HAP-1 (cell line): ENCODE results near the gene GFRA1.
"Not testable (repeated sequence)": the region's sequence is repeated elsewhere in the genome, so short reads cannot be mapped to it uniquely, and the experiment has no call there.

Experiments used
- DNase-seq, 2 experiments: peaks; one replicate each; pipeline ENCODE4 v3.0.0-alpha.2; 2016 to 2020; ENCODE audit warnings: low spot score in 2 of 2
- H3K27me3 ChIP-seq: fragments of 250-450 bp; sonication (Bioruptor Pico); 2 replicates; pipeline ENCODE4 v1.5.1; 2020; ENCODE audit warnings: low read depth, mild to moderate bottlenecking, moderate library complexity
- H3K36me3 ChIP-seq: fragments of 250-450 bp; sonication (Bioruptor Pico); replicated peaks from 2 replicates; pipeline ENCODE4 v1.5.1; 2020; ENCODE audit warnings: mild to moderate bottlenecking
- H3K4me1 ChIP-seq: fragments of 250-450 bp; sonication (Bioruptor Pico); 2 replicates; pipeline ENCODE4 v1.5.1; 2020; ENCODE audit warnings: mild to moderate bottlenecking
- H3K4me3 ChIP-seq: fragments of 250-450 bp; sonication (Bioruptor Pico); 2 replicates; pipeline ENCODE4 v1.5.1; 2020; ENCODE audit warnings: mild to moderate bottlenecking, moderate library complexity
- H3K9me3 ChIP-seq: fragments of 250-450 bp; sonication (Bioruptor Pico); 2 replicates; pipeline ENCODE4 v1.5.1; 2020; ENCODE audit warnings: mild to moderate bottlenecking, moderate library complexity
- in situ Hi-C: fragments of 300-500 bp; cut with MboI; formaldehyde crosslinking; loops from 3 replicates; pipeline ENCODE4 v1.14.3; 2020; ENCODE audit warnings: low sequenced_read_pairs, inconsistent platforms, mixed read lengths

GFRA1 gene

DNA sequence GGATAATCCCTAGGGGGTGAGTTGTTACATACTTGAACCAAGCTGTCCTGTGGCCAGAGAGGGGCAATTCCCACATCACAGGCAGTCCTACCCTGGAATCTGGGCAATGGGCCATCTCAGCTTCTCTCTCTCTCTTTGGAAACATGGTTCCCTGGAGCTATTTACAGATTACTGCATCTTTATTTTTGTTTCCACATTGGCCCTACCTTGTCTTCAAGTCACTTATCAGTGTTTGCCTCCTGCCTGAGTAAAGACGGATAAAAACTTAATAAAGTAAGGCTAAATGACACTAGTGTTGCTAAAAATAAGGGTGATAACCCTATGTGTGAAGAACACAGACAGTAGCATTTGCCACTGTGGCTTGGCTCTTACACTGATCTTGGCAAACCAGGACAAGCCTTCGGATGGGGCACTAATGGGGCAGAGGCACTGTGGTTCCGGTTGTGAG is 228.2 kb downstream of the GFRA1 start:
- Histone ChIP-seq H3K36me3 (no peaks in the 10 kb centered on the region), H3K4me3 (no peak overlapping the region), H3K27me3 (no peaks in the 10 kb centered on the region), H3K9me3 (no peaks in the 10 kb centered on the region), H3K4me1 (no peaks in the 10 kb centered on the region)
- DNase-seq, result no peak
- in situ Hi-C loops, result no loop called here

DNA sequence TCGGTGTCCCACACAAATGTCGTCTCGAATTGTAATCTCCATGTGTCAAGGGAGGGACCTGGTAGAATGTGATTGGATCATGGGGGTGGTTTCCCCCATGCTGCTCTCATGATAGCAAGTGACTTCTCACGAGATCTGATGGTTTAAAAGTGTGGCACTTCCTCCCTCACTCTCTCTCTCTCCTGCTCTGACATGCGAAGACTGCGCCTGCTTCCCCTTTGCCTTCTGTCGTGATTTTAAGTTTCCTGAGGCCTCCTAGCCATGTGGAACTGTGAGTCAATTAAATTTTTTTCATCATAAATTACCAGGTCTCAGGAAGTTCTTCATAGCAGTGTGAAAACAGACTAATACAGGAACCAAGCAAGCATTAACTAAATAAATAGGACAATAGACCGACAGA is 229.1 kb downstream of the GFRA1 start:
- no peak for DNase-seq
- H3K9me3 ChIP-seq, result no peaks in the 10 kb centered on the region
- no peaks in the 10 kb centered on the region for H3K4me1 ChIP-seq
- no peaks in the 10 kb centered on the region for H3K27me3 ChIP-seq
- no peak overlapping the region for H3K4me3 ChIP-seq
- no peaks in the 10 kb centered on the region for H3K36me3 ChIP-seq
- in situ Hi-C loops, result no loop called here

DNA sequence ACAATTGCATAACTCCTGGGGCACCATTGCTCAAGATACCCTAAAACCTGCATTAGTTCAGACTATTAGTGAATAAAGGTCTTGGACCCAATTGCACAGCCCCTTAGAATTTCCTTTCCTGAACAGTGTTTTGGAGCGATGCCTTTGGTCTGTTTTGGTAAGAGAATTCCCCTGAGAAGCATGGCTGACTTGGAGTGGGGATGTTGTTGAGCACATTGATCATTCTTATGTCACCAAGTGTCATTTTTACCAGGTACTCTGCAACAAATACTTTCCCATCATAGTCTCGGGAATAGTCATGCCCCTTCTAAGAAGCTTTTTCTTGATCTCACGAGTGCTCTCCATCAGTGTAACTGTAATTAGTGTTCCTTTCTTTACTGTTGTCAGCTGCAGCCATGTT is 229.7 kb downstream of the GFRA1 start:
- no peaks in the 10 kb centered on the region for H3K36me3 ChIP-seq
- no peak for DNase-seq
- no peaks in the 10 kb centered on the region for H3K27me3 ChIP-seq
- no peak overlapping the region for H3K4me3 ChIP-seq
- in situ Hi-C loops, result no loop called here
- H3K9me3 ChIP-seq, result no peaks in the 10 kb centered on the region
- no peaks in the 10 kb centered on the region for H3K4me1 ChIP-seq

GRCh38 chr10:116041948-116042347 is 231.1 kb downstream of the GFRA1 start:
- no peak for DNase-seq
- Histone ChIP-seq H3K4me1 (no peaks in the 10 kb centered on the region), H3K9me3 (no peaks in the 10 kb centered on the region), H3K4me3 (no peak overlapping the region), H3K27me3 (no peaks in the 10 kb centered on the region), H3K36me3 (no peaks in the 10 kb centered on the region)
- in situ Hi-C loops, result no loop called here

DNA sequence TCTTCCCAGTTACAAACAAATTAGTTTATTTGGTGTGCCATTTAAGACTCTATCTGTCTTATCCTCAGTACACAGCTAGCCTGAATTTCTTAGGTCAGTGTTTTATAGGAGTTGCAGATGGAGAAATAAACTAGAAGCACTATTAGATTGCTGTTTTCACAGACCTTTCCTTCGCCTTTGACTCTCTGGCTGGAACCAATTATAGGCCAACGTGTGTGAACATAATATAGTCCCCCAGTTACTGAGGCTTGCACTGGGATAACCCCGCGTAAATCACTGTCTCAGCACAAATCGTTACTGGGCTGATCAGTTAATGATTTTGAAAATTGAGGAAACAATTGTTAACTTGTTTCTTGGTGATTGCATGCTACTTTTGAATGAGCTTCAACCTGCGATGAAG is 233.4 kb downstream of the GFRA1 start:
- DNase-seq, result no peak
- in situ Hi-C loops, result no loop called here

DNA sequence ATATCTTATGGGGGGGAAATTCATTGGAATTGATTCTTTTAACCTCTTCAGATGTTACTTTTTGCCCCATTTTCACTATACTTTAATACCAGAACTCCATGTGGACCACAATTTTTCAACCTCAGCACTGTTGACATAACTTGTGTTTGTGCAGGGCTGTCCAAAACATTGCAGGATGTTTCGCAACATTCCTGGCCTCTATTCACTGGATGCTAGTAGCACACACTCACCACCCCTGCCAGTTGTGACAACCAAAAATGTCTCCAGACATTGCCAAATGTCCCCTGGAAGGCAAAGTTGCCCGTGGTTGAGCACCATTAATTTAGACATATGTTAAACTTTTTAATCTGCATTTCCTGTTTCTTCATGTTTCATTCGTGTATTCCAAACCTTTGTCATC is 234.7 kb downstream of the GFRA1 start:
- H3K36me3 ChIP-seq, result no peaks in the 10 kb centered on the region
- H3K27me3 ChIP-seq, result no peaks in the 10 kb centered on the region
- no peaks in the 10 kb centered on the region for H3K9me3 ChIP-seq
- in situ Hi-C loops, result no loop called here
- no peak for DNase-seq
- H3K4me3 ChIP-seq, result no peak overlapping the region
- H3K4me1 ChIP-seq, result no peaks in the 10 kb centered on the region

More for the DNA sequence above, 233.4 kb downstream of the GFRA1 start:
- Histone ChIP-seq H3K4me3 (no peak overlapping the region), H3K9me3 (no peaks in the 10 kb centered on the region), H3K4me1 (no peaks in the 10 kb centered on the region), H3K36me3 (no peaks in the 10 kb centered on the region), H3K27me3 (no peaks in the 10 kb centered on the region)

GRCh38 chr10:116035406-116035805 is 237.6 kb downstream of the GFRA1 start:
- H3K27me3 ChIP-seq, H3K9me3 ChIP-seq, DNase-seq, in situ Hi-C loops, H3K36me3 ChIP-seq, H3K4me1 ChIP-seq, H3K4me3 ChIP-seq: not testable (repeated sequence)

DNA sequence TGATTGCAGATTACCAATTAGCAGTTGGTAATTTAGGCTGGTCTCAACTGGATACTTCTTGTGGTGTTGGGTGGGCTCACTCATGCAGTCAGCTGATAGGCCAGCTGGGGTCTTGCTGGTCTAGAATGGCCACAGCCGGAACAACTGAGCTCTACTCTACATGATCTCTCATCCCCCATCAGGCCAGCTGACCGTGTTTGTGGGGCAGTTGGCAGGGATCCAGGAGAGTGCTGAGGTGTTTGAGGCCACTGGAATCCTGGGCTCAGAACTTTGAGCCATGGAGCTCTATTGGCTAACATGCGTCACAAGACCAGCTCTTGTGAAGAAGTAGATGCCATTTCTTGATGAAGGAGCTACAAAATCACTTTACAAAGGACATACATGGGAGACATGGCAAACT is 242.4 kb downstream of the GFRA1 start:
- in situ Hi-C loops, result no loop called here
- H3K27me3 ChIP-seq, result no peaks in the 10 kb centered on the region
- H3K4me3 ChIP-seq, result no peak overlapping the region
- no peaks in the 10 kb centered on the region for H3K36me3 ChIP-seq
- H3K9me3 ChIP-seq, result no peaks in the 10 kb centered on the region
- no peak for DNase-seq
- no peaks in the 10 kb centered on the region for H3K4me1 ChIP-seq

GRCh38 chr10:116029826-116030225 is 243.2 kb downstream of the GFRA1 start:
- H3K36me3 ChIP-seq, result no peaks in the 10 kb centered on the region
- H3K4me3 ChIP-seq, result no peak overlapping the region
- H3K4me1 ChIP-seq, result no peaks in the 10 kb centered on the region
- H3K27me3 ChIP-seq, result no peaks in the 10 kb centered on the region
- no peaks in the 10 kb centered on the region for H3K9me3 ChIP-seq
- in situ Hi-C loops, result no loop called here
- no peak for DNase-seq

DNA sequence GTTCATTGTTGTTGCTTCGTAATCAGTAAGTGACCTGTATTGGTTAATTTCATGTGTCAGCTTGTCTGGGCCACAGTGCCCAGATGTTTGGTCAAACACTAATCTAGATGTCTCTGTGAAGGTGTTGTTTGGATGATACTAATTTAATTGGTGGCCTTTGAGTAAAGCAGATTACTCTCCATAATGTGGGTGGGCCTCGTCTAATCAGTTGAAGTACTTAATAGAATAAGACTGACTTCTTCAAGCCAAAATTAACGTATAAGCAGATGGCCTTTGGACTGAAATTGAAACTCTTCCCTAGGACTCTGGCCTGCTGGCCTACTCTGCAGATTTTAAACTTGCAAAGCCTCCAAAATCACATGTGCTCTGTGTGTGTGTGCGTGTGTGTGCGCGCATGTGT is 245.7 kb downstream of the GFRA1 start:
- in situ Hi-C loops, result no loop called here

DNA sequence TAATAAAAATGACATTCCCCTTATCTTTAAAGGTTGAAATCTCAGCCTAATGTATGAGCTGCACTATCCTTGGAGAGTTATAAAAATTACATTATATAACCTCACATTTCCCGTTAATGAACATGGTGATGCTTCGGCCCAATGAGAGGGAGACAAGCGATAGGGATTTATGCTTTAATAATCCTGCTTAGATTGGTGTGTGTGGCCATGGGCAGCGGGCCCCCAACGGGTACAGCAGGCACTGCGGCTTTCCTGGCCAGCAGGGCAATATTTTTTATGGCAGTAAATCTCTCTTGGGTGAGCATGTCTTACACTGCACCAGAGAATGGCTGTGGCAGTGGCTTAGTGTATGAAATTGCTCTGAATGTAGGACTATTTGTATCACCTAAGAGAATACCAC is 246.3 kb downstream of the GFRA1 start:
- in situ Hi-C loops, result no loop called here
- no peak overlapping the region for H3K4me3 ChIP-seq
- no peak for DNase-seq
- H3K36me3 ChIP-seq, result no peaks in the 10 kb centered on the region
- no peaks in the 10 kb centered on the region for H3K9me3 ChIP-seq
- H3K4me1 ChIP-seq, result no peaks in the 10 kb centered on the region
- H3K27me3 ChIP-seq, result no peaks in the 10 kb centered on the region

More for the DNA sequence above, 245.7 kb downstream of the GFRA1 start:
- no peaks in the 10 kb centered on the region for H3K9me3 ChIP-seq
- H3K4me3 ChIP-seq, result no peak overlapping the region
- H3K27me3 ChIP-seq, result no peaks in the 10 kb centered on the region
- no peak for DNase-seq
- no peaks in the 10 kb centered on the region for H3K4me1 ChIP-seq
- no peaks in the 10 kb centered on the region for H3K36me3 ChIP-seq

DNA sequence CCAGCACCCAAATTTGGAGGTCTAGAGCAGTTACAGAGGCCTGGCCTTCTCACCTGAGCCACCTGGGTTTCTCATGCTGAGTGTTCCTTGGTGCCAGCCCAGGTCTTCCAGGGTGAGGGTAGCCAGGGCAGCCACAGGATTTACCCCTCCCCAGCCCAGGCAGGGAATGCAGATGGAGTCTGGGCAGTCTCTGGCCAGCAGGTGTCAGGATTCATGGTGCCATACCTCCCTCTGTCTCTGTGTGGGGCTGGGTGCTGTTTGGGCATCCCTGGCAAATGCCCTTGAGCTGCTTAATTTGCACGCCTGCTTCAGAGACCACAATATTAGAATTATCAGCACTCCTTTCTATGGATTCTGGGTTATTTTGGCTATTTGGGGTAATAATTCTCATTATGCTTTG is 246.7 kb downstream of the GFRA1 start:
- DNase-seq, result no peak
- Histone ChIP-seq H3K9me3 (no peaks in the 10 kb centered on the region), H3K4me1 (no peaks in the 10 kb centered on the region), H3K4me3 (no peak overlapping the region), H3K27me3 (no peaks in the 10 kb centered on the region), H3K36me3 (no peaks in the 10 kb centered on the region)
- in situ Hi-C loops, result no loop called here

- Histone ChIP-seq H3K4me3 (no peak overlapping the region), H3K36me3 (no peaks in the 10 kb centered on the region), H3K4me1 (no peaks in the 10 kb centered on the region), H3K27me3 (no peaks in the 10 kb centered on the region), H3K9me3 (no peaks in the 10 kb centered on the region)
- in situ Hi-C loops, result no loop called here
- DNase-seq, result no peak
These were observed 248.6 kb downstream of the GFRA1 start for GRCh38 chr10:116024271-116024878.

GRCh38 chr10:116017405-116017804 is 255.6 kb downstream of the GFRA1 start:
- in situ Hi-C loops, result no loop called here
- H3K4me1 ChIP-seq, result no peaks in the 10 kb centered on the region

More at GRCh38 chr10:116017405-116017804, 255.6 kb downstream of the GFRA1 start:
- no peaks in the 10 kb centered on the region for H3K27me3 ChIP-seq
- no peak for DNase-seq
- H3K4me3 ChIP-seq, result no peak overlapping the region
- no peaks in the 10 kb centered on the region for H3K36me3 ChIP-seq
- no peaks in the 10 kb centered on the region for H3K9me3 ChIP-seq
